HG03064 (cell line): ENCODE results near the gene KRTAP5-8.
"Not testable (repeated sequence)": the region's sequence is repeated elsewhere in the genome, so short reads cannot be mapped to it uniquely, and the experiment has no call there.

Experiments used
- ATAC-seq: cut with Tn5 transposase; IDR thresholded peaks from one replicate; pipeline ENCODE4 v1.9.1; 2021; ENCODE audit warnings: low read depth; ENCODE audit not compliant: unreplicated experiment

Gene KRTAP5-8

DNA sequence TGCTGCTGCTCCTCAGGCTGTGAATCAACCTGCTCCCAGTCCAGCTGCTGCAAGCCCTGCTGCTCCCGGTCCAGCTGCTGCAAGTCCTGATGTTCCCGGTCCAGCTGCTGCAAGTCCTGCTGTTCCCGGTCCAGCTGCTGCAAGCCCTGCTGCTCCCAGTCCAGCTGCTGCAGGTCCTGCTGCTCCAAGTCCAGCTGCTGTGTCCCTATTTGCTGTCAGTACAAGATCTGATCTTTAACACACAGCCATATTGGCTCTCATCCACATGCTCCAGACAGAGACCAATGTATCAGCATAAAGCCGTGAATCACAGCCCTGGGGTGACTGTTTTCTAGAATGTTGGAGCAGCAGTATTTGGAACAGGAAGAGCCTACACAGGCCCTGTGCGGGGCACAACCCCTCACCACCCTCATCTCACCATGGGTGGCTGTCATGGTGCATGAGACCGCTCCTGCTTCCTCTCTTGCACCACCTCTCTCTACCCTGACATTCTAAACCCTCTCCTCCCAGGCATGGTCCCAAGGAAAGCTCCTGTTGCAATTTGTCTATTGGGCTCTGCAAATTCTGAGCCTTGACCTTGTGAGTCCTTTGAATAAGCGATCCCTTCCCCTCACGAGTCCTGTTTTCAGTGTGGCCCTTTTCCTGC lies 31.0 kb downstream of the KRTAP5-8 start:
- ATAC-seq = no peak

DNA sequence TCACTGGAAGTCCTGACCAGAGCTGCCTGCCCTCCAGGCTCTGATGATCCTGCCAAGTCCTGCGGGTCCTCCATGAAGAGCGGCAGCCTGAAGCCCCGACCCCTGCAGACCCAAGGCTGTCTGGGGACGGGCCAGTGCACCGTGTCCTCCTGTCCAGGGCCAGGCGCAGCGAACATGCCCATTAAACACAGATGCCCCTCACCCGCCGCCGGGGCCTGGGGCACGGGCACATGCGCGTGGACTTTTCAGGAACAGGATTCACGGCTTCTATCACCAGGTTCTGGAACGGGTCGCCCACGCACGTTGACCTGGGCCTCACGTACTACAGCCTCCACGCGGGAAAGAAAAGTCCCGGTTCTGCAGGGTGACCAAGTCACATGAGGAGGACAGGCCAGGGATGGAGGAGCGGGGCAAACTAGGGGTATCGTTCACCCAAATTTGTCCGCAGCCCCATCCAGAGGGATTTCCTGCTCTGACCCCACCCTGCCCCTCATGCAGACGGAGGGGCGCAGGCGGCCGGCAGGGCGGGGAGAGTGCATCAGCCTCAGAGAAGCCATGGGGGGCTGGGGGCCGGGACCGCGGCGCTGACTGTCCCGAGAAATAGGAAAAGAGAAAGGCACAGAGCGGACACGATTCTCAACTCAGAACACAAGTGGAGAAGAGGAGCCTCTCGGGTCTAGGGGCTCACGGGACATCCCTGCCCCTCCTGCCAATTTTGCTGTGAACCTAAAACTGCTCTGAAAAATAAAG lies 33.5 kb downstream of the KRTAP5-8 start:
- ATAC-seq = not testable (repeated sequence)

DNA sequence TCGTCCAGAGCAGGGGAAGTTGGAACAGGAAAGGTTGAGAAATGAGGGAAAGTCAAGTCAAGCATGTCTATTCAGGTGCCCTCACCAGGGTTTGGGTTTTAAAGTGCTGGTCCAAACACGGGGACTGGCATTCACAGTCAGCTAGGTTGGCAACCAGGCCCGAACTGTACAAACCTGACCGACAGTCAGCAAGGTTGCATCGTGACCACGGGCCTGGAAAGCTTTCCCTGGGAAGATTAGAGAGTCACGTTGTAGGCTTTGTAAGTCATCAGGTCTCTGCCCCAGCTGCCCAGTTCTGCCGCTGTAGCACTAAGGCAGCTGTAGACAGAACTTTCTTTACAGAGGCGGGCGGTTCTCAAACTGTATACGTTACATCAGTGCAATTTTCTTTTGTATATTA lies 35.0 kb downstream of the KRTAP5-8 start:
- ATAC-seq = no peak

DNA sequence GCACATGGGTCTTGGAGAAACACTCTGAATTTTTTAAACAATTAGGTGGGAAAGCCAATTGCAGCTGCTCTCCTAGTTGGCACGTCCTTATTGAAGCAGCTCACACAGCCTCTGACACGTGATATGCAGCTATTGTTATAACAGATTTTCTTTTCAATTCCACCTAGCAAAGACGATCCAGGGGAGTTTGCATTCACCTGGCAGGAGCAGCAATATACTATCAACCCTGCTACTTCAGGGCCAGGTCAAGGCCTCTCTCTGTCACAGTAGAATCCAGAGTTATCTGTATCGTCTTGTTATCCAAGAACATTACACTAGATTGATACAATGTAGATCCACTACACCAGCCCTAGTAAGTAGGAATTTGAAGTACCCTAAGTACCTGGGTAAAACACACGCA lies 36.6 kb downstream of the KRTAP5-8 start:
- no peak for ATAC-seq

DNA sequence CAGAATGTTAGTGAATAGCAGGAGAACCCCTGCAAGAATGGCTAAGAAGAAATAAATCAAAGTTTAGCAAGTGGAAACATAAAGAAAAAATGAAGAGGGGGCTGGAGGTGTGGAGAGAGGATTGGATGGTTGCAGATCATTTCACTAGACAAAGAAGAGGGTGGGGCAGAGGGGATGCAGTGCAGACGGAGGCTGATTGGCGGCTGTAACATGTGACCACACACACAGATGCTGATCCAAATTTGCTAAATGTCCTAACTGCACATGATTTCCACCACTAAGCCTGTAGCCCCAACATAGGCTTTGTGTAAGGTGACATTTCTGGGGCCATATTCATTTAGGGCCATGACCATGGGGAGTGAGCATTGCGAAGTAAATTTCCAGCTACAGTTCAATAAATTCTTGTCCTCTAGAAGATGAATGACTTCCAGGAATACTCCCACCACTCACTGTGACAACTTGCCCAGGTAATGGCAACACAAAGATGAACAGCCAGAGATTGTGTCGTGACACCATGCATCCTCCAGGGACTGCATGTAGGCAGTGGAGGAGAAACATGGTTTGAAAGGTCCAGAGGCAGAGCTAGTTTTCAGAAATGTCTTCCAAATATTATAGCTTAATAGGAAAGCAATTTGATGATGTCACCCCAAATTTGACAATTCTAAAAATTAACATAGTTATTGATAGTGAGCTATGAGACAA lies 38.0 kb downstream of the KRTAP5-8 start:
- no peak for ATAC-seq

DNA sequence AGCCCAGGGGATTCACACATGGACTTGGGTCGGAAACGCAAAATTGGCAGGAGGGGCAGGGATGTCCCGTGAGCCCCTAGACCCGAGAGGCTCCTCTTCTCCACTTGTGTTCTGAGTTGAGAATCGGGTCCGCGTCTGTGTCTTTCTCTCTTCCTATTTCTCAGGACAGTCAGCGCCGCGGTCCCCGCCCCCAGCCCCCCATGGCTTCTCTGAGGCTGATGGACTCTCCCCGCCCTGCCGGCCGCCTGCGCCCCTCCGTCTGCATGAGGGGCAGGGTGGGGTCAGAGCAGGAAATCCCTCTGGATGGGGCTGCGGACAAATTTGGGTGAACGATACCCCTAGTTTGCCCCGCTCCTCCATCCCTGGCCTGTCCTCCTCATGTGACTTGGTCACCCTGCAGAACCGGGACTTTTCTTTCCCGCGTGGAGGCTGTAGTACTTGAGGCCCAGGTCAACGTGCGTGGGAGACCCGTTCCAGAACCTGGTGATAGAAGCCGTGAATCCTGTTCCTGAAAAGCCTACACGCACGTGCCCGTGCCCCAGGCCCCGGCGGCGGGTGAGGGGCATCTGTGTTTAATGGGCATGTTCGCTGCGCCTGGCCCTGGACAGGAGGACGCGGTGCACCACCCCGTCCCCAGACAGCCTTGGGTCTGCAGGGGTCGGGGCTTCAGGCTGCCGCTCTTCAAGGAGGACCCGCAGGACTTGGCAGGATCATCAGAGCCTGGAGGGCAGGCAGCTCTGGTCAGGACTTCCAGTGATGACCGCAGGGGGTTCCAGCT lies 39.1 kb downstream of the KRTAP5-8 start:
- ATAC-seq = not testable (repeated sequence)

DNA sequence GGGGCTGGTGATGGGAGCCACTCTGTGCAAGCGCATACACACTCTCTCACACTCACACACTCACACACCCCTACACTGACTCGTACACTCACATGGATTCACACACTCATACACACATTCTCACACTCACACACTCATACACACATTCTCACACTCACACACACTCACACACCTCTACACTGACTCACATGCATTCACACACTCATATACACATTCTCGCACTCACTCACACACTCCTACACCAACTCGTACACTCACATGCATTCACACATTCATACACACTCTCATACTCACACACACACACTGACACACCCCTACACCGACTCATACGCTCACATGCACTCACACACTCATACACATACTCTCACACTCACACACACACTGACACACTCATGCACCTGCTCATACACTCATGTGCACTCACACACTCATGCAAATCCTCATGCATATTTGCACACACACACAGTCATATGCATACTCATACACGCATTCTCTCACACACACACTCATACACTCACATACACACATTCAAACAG lies 39.7 kb downstream of the KRTAP5-8 start:
- ATAC-seq = no peak

DNA sequence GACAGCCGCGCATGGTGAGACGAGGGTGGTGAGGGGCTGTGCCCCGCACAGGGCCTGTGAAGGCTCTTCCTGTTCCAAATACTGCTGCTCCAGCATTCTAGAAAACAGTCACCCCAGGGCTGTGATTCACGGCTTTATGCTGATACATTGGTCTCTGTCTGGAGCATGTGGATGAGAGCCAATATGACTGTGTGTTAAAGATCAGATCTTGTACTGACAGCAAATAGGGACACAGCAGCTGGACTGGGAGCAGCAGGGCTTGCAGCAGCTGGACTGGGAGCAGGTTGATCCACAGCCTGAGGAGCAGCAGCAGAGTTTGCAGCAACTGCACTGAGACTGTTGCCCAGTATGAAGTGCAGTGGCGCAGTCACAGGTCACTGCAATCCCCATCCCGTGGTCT lies 41.7 kb downstream of the KRTAP5-8 start:
- not testable (repeated sequence) for ATAC-seq

DNA sequence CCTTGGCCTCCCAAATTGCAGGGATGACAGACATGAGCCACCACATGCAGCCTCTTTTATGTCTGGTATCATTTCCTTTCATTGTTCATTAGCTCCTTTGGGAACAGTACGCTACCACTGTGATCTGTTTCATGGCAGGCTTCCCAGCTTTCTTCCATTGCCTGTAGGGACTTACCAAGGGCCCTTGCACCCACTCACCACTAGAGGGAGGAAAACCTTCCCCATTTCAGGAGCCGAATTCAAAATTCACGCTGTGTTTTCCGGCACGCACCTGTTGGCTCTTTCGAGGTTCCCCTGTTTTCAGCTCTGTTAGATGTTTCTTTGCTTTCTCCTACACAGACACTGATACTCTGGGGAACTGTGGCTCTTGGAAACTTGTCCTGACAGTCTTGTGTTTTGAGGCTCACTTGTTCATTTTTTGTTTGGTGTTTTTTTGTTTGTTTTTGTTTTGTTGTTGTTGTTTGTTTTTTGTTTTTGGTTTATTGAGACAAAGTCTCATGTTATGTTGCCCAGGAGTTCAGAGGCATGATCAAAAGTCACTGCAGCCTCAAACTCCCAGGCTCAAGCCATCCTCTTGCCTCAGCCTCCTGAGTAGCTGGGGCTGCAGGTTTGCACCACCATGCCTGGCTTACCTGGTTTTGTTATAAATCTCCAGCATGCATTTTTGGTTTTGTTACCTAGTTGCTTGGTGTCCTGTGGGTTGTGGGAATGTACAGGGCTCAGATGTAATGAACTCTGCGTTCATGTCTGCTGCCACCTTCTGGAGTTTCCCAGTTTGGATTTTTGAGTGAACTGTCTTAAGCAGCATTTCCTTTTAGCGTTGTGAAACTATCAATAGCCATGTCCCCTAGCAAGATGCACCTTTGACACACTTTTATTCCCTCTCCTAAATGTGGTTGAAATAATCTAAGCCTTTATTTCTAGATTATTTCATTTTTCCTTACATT lies 42.5 kb downstream of the KRTAP5-8 start:
- no peak for ATAC-seq

DNA sequence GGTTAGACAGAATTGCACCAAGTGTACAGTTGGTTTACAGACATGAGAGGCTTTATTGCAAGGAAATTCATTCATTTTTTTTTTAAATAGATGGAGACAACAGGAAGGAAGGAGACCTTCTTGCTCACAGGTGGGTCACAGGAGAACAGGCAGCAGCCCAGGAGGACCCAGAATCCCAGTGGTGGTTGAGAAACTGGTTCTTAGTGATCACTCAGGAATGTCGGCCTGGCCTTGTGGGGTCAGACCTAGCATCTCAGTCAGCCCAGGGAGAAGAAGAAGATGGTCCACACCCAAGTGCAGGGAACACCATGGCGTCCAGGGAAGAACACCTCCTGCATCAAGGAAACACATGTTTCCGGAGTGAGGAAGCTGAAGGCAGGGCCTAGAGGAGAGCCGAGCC lies 44.0 kb downstream of the KRTAP5-8 start:
- ATAC-seq = no peak

DNA sequence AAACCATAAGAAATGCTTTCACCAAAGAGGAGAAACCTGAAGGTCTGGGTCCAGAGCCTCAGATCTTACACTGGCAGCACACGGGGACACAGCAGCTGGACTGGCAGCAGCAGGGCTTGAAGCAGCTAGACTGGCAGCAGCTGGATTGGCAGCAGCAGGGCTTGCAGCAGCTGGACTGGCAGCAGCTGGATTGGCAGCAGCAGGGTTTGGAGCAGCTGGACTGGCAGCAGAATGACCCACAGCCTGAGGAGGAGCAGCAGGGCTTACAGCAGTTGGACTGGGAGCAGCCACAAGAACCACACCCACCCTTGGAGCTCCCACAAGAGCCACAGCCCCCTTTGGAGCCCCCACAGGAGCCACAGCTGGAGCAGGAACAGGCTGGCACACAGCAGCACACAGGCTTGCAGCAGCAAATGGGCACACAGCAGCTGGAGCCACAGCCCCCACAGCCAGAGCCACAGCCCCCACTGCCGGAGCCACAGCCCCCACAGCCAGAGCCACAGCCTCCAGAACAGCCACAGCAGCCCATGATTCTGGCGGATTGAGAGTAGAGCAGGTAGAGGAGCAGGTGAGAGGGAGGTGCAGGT lies 44.6 kb downstream of the KRTAP5-8 start, which contains the start of gene KRTAP5-11:
KRTAP5-11 (minus strand) TSS at position 567 of the 587 bp plus-strand sequence; CDS start at position 529, 38 bp downstream.
- no peak for ATAC-seq

DNA sequence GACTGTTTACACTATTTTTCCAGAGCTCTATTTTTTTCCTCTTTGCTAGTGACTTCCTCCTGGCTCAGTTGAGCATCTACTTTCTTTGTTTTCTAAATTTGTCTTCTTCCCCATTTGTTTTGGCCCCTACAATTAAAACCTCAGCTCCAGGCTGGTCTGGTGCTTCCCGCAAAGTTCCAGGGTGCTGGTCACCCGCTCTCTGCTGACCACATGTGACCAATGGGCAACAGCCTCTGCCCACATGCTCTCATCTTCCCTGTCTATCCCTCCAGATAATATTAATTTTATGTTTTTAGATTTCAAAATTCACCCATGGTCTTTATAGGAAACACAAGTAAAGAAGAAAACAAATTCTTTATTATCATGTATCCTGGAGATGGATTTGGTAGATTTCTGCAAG lies 45.1 kb downstream of the KRTAP5-8 start:
- ATAC-seq = not testable (repeated sequence)

DNA sequence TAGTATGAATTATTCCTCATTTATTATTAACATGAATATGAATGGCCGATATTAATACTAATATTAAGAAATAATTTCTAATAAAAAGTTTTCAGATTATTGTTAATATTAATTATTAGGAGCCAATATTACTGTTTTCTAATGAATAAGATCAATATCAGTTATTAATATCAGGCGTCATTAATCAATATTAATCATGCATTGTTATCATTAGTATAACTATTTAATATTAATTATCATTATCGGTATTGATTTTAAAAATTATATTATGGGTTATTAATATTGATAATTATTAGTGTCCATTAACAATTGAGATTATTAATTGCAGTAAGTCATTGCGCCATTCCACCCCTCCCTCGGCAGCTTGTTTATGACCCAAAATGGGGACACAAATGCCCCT lies 47.8 kb downstream of the KRTAP5-8 start:
- ATAC-seq = not testable (repeated sequence)

DNA sequence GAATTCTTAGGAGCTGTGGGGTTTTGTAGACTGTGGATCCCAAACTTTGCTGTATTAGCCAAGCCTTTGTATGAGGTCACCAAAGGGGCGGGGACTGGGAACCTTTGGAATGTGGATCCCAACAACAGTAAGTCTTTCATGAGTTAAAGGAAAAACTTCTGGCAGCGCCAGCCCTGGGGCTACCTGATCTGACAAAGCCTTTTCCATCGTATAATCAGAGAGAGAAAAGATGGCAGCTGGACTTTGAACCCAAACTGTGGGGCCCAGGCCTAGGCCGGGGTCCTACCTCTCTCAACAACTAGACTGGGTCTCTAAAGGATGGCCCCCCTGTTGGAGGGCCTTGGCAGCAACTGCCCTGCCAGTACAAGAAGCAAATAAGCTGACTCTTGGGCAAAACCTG lies 50.5 kb downstream of the KRTAP5-8 start:
- not testable (repeated sequence) for ATAC-seq
